Thyroid gland (tissue), 4 donors: ENCODE data around the gene LRRC72. TPM values are rescaled to one million over a fixed set of nuclear protein-coding genes. Genes with fewer than 3 reads are reported as not detected.

Experiments
- DNase-seq, 2 donors: peaks; one replicate each; pipeline ENCODE4 v3.0.0-alpha.2; 2019
- H3K27ac ChIP-seq, 3 donors: fragments of 200-600 bp; sonication (generic); 1 replicate in 2 of 3; 2 replicates in 1 of 3; pipeline ENCODE4 v1.5.1; 2016 to 2019; ENCODE audit warnings: mild to moderate bottlenecking in 1 of 3, moderate library complexity in 1 of 3
- H3K27me3 ChIP-seq: fragments of 200-600 bp; sonication (generic); one replicate; pipeline ENCODE4 v1.5.1; 2019
- H3K36me3 ChIP-seq, 2 donors: fragments of 200-600 bp; sonication (generic); one replicate each; pipeline ENCODE4 v1.5.1; 2016 to 2019
- H3K4me1 ChIP-seq, 2 donors: fragments of 200-600 bp; sonication (generic); one replicate each; pipeline ENCODE4 v1.5.1; 2017 to 2019
- H3K4me3 ChIP-seq, 3 donors: fragments of 200-600 bp; sonication (generic); replicated peaks in 1 of 3; 1 replicate in 2 of 3; 2 replicates in 1 of 3; pipeline ENCODE4 v1.5.1; 2016; ENCODE audit warnings: mild to moderate bottlenecking in 1 of 3
- H3K9me3 ChIP-seq: fragments of 200-600 bp; sonication (generic); one replicate; pipeline ENCODE4 v1.5.1; 2017
- CTCF ChIP-seq, 6 experiments: fragments of 200-600 bp in 3 of 6; fragments of 450-650 bp in 3 of 6; sonication (generic) in 3 of 6; IDR thresholded peaks; one replicate each; pipeline ENCODE4 v1.5.1; 2016 to 2019; ENCODE audit warnings: antibody characterized with exemption in 6 of 6, mild to moderate bottlenecking in 2 of 6, inconsistent platforms in 1 of 6, moderate library complexity in 1 of 6
- POLR2A ChIP-seq, 2 donors: fragments of 450-650 bp; IDR thresholded peaks; one replicate each; pipeline ENCODE4 v1.6.1; 2017; ENCODE audit warnings: antibody characterized with exemption in 2 of 2, mild to moderate bottlenecking in 2 of 2, moderate library complexity in 1 of 2
- WGBS, 2 donors: methylation state at CpG; one replicate each; pipeline ENCODE4 v1.1.5; 2017; 5-methylcytosine and 5-hydroxymethylcytosine counted together
- intact Hi-C: fragments of 100-400 bp; cut with DNase I; formaldehyde crosslinking; loops from one replicate; pipeline ENCODE4 v1.15.1; 2023
- total RNA-seq, 4 donors: library from RNA; depleted of rRNA; stranded (reverse); fragments of >200 nt; gene quantifications; one replicate each; pipeline ENCODE4 v1.2.3, GENCODE V29; 2016

Gene LRRC72
- total RNA-seq, 4 donors from 2014 or later, result not detected

GRCh38 chr7:16492513-16493062 is 34.0 kb upstream of the LRRC72 start:
- TF ChIP-seq POLR2A (IDR thresholded peaks at IDR 0.05) (no peak), CTCF (IDR thresholded peaks at IDR 0.05) (no peak)
- intact Hi-C loops, result no loop called here
- no peak overlapping the region for H3K4me3 ChIP-seq
- H3K27ac ChIP-seq, result no peak overlapping the region
- H3K4me1 ChIP-seq, result no peaks in the 10 kb centered on the region
- H3K27me3 ChIP-seq, result no peaks in the 10 kb centered on the region
- no peaks in the 10 kb centered on the region for H3K36me3 ChIP-seq
- WGBS, 2 donors, result 60 to 74% methylated on average over 3 of the region's 3 CpGs
- H3K9me3 ChIP-seq, result no peaks in the 10 kb centered on the region
- no peak for DNase-seq

- WGBS, 2 donors, result 91 to 95% methylated on average over 2 of the region's 2 CpGs
- intact Hi-C loops, result no loop called here
- TF ChIP-seq POLR2A (IDR thresholded peaks at IDR 0.05) (no peak), CTCF (IDR thresholded peaks at IDR 0.05) (no peak)
Measured at GRCh38 chr7:16493266-16493665, 33.4 kb upstream of the LRRC72 start.

GRCh38 chr7:16494551-16494950 is 32.1 kb upstream of the LRRC72 start:
- no peak for DNase-seq
- Histone ChIP-seq H3K27me3 (no peaks in the 10 kb centered on the region), H3K9me3 (no peaks in the 10 kb centered on the region), H3K27ac (no peak overlapping the region), H3K4me3 (no peak overlapping the region), H3K36me3 (no peaks in the 10 kb centered on the region), H3K4me1 (no peaks in the 10 kb centered on the region)
- intact Hi-C loops, result no loop called here
- TF ChIP-seq CTCF (IDR thresholded peaks at IDR 0.05), result no peak
- no peak for TF ChIP-seq POLR2A (IDR thresholded peaks at IDR 0.05)
- WGBS, 2 donors, result 90 to 96% methylated on average over 2 of the region's 2 CpGs

More at GRCh38 chr7:16493266-16493665, 33.4 kb upstream of the LRRC72 start:
- Histone ChIP-seq H3K27ac (no peak overlapping the region), H3K4me1 (no peaks in the 10 kb centered on the region), H3K27me3 (no peaks in the 10 kb centered on the region), H3K36me3 (no peaks in the 10 kb centered on the region), H3K9me3 (no peaks in the 10 kb centered on the region), H3K4me3 (no peak overlapping the region)
- no peak for DNase-seq

- Histone ChIP-seq H3K27me3 (no peaks in the 10 kb centered on the region), H3K9me3 (no peaks in the 10 kb centered on the region), H3K36me3 (no peaks in the 10 kb centered on the region), H3K4me3 (no peak overlapping the region), H3K4me1 (no peaks in the 10 kb centered on the region), H3K27ac (no peak overlapping the region)
- intact Hi-C loops, result no loop called here
- DNase-seq, result no peak
- WGBS, 2 donors, result 85 to 89% methylated on average over 4 of the region's 4 CpGs
- TF ChIP-seq CTCF (IDR thresholded peaks at IDR 0.05) (no peak), POLR2A (IDR thresholded peaks at IDR 0.05) (no peak)
Measured at GRCh38 chr7:16494955-16495719, 31.5 kb upstream of the LRRC72 start.

GRCh38 chr7:16498122-16498521 is 28.5 kb upstream of the LRRC72 start:
- Histone ChIP-seq H3K27ac (no peak overlapping the region), H3K36me3 (no peaks in the 10 kb centered on the region), H3K27me3 (no peaks in the 10 kb centered on the region), H3K4me3 (no peak overlapping the region), H3K9me3 (no peaks in the 10 kb centered on the region), H3K4me1 (no peaks in the 10 kb centered on the region)
- no peak for TF ChIP-seq POLR2A (IDR thresholded peaks at IDR 0.05)
- peak; percentile 37 to 44 for DNase-seq
- intact Hi-C loops, result no loop called here
- WGBS, 2 donors, result 32 to 37% methylated on average over 2 of the region's 2 CpGs
